ENCODE measurements around the gene RAB13.

DNA sequence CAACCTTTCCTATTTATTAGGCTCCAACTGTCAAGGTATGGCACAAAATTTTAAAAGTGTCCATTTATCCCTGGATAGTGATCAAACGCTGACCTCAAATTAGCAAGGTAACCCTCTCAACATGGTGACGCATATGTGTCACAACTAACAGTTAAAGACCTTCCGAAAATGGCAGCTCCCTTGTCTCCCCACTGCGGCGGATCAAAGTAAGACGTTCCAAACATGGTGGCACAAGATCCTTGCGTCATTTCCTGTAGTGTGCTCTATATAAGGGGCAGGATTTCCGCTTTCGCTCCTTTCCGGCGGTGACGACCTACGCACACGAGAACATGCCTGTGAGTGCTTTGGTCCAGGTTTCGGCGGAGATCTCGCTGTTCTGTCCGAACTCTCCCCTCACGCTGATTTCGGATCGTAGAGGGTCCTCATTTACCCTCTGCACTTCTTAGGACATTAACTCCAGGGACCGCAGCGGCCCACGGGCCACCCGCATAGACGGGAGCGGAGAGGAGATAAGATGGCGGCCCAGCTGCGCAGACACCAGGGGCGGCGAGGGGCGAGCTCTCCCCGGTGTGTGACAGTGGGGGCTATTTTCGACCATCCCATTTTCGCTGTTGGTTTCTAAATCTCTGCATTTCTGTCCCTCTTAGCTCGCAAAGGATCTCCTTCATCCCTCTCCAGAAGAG, 4.5 kb upstream of the RAB13 start, which contains the start of gene RPS27:
- TF ChIP-seq POLR2A (IDR thresholded peaks at IDR 0.05) (peak; percentile 97 to 98), EP300 (IDR thresholded peaks at IDR 0.05) (peak; percentile 92 to 100)
- TF ChIP-seq, protein P1, sequence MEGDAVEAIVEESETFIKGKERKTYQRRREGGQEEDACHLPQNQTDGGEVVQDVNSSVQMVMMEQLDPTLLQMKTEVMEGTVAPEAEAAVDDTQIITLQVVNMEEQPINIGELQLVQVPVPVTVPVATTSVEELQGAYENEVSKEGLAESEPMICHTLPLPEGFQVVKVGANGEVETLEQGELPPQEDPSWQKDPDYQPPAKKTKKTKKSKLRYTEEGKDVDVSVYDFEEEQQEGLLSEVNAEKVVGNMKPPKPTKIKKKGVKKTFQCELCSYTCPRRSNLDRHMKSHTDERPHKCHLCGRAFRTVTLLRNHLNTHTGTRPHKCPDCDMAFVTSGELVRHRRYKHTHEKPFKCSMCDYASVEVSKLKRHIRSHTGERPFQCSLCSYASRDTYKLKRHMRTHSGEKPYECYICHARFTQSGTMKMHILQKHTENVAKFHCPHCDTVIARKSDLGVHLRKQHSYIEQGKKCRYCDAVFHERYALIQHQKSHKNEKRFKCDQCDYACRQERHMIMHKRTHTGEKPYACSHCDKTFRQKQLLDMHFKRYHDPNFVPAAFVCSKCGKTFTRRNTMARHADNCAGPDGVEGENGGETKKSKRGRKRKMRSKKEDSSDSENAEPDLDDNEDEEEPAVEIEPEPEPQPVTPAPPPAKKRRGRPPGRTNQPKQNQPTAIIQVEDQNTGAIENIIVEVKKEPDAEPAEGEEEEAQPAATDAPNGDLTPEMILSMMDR (IDR thresholded peaks at IDR 0.05) = peak in 1 of 5 experiments; percentile 45
